ENCODE data around the gene MRTFB.

- TF ChIP-seq PRDM10 (CRISPR knock-in tag; IDR thresholded peaks at IDR 0.05; ENCODE audit: low read depth), result no peak
- TF ChIP-seq SMARCC2 (IDR thresholded peaks at IDR 0.05), result no peak
- TF ChIP-seq ZNF780A (CRISPR knock-in tag; IDR thresholded peaks at IDR 0.05), result no peak
- TF ChIP-seq ZBTB43 (CRISPR knock-in tag; conservative IDR thresholded peaks at IDR 0.05), result no peak
These were observed 42.2 kb downstream of the MRTFB start for GRCh38 chr16:14113344-14113743.

All from HepG2 (cell line).